CD4-positive, alpha-beta T cell treated with Interleukin-6 at 100 ng/mL for 8 hours (primary cell): ENCODE results near the gene LENG9.
"Not testable (repeated sequence)": the region's sequence is repeated elsewhere in the genome, so short reads cannot be mapped to it uniquely, and the experiment has no call there.

Experiments used
- DNase-seq: peaks from one replicate; pipeline ENCODE4 v3.0.0-alpha.2; 2020; ENCODE audit warnings: mixed read lengths, low spot score

LENG9 gene

DNA sequence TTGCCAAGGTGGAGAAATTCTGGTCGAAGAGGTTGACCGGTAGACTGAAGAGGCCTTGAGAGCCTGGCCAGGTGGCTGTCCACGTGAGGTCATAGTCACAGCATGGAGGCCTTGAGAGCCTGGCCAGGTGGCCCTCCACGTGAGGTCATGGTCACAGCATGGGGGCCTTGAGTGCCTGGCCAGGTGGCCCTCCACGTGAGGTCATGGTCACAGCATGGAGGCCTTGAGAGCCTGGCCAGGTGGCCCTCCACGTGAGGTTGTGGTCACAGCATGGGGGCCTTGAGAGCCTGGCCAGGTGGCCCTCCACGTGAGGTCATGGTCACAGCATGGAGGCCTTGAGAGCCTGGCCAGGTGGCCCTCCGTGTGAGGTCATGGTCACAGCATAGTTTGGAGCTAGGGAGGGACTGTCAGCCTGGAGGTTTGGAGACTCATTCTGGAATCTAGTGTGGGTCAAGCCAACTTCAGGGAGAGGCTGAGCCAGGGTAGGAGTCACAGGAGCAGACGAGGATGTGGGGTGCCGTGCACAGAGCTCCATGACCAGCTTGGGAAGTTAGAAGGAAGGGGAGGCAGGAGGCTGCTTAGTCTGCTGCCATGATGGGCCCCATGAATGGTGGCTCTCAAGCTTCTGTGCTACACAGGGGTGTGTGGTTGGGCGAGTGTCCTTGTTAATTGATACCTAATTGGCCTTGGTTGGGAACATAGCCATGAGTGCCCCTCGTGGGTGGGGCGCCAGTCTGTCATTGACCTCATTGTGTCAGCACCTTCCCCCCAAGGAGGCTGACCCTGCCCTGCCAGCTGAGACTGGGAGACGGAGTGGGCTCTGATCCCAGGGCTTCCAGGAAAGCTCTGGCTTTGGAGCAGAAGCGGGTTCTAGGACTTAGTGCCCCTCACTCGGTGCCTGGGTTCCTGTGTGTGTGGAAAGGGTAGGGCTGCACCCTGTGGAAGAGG lies 4.0 kb downstream of the LENG9 start:
- no peak for DNase-seq

DNA sequence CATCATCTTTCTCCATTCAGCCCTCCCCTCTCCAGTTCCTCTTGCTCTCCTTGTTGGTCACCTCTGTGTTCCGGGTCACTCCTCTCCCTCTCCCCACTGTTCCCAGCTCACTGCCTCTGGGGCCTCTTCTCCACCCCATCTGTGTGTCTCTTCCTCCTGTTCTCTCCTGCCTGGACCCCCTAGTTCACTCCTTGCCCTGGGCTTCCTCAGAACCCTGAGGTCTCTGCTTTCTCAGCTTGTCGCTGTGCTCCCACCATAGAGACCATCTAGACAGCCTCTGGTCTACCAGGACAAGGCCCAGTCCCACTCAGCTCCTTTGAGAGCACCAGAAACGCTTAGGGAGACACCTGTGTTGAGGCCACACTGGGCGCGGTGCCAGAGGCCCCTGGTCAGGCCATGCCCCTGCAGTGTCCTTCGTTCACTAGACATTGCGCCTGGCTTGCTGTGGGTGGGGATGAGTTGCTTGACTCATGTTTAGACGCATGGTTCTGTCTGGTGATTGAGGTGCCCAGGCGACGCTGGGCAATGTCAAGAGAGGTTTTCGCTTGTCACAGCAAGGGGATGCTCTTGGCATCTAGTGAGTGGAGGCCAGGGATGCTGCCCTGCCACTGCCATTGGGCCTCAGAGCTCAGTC lies 4.8 kb downstream of the LENG9 start:
- no peak for DNase-seq

- DNase-seq: no peak
Measured at GRCh38 chr19:54457773-54458647, 5.6 kb downstream of the LENG9 start.

DNA sequence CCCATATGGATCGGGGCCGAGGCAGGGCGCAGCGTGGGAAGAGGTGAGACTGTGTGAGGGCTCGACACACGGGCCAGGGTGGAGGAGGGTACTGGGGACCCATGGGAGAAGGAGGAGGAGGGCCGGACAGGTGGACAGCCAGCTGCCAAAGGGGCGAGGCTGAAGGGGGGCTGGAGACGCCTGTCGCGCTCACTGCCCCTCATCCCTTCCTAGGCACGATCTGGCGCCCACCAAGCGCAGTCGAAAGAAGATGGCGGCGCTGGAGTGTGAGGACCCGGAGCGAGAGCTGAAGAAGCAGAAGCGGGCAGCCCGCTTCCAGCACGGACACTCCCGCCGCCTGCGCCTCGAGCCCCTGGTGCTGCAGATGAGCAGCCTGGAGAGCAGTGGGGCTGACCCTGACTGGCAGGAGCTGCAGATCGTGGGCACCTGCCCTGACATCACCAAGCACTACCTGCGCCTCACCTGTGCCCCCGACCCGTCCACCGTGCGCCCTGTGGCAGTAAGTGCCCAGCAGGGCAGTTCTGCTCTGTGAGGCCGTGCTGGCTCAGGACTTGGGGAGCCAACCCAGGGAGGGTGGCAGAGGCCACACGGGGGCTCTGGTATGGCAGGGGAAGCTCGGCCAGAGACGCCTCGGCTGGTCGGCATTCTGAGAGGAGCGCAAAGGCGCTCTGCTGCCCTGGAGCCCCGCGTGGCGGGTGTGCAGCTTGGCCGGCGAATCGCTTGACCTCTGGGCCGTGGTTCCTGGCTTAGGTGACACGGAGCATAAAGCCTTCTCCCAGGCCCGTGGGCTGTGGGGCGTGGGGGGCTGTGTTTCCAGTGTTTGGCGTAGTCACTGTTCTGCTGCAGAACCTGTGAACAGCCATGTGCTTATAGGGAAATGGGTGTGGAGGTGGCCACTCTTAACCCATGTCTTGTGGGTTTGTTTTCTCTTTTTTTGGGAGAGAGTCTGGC lies 6.9 kb downstream of the LENG9 start:
- no peak for DNase-seq

DNA sequence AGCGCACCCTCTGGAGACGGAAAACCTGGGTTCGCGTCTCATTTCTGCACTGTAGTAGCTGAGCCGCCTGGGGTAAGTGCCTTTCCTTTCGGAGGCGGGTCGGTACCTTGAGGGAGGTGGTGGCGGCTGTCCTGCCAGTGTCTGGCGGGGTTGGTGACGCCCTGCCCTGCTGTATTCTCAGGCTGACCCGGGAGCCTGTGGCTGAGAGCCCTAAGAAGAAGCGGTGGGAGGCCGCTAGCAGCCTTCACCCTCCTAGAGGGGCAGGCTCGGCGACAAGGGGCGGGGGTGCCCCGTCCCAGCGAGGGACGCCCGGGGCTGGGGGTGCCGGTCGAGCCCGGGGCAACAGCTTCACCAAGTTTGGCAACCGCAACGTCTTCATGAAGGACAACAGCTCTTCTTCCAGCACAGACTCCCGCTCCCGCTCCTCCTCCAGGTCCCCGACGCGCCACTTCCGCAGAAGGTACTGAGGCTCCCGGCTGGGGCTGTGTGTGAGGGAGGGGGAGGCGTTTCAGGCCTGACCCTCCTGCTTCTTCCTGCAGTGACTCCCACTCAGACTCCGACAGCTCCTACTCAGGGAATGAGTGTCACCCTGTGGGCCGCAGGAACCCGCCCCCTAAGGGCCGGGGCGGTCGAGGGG lies 7.7 kb downstream of the LENG9 start:
- DNase-seq: no peak

- DNase-seq: no peak
Measured at GRCh38 chr19:54454781-54455675, 8.6 kb downstream of the LENG9 start.

DNA sequence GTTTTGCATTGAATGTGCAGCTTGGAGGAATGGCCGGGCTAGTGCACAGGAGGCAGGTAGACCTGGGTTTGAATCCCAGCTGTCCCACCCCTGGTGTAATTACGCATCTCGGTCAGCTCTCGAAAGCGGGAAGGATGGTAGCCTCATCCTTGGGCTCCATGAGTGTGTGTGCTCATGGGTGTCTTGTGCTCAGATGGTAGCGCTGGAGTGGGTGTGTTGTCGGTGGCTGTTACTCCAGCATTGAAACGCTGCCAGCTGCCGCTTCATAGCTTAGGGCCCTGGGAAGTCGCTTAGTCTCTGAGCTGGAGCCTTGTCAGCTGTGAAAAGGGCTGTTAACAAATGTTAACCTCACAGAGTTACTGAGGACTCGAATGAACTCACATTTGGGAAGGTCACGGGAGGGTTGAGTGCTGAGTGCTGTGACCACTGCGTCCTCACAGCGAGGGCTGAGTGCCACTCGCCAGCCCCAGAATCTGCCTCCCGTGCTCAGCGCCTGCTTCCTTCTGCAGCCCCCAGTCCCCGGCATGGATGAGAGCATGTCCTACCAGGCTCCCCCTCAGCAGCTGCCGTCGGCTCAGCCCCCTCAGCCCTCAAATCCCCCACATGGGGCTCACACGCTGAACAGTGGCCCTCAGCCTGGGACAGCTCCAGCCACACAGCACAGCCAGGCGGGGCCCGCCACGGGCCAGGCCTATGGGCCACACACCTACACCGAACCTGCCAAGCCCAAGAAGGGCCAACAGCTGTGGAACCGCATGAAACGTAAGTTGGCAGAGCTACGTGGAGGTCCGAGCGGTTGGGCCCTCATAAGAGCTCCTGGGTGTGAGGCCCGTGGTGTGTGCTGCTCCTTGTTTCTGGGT lies 9.4 kb downstream of the LENG9 start:
- no peak for DNase-seq

GRCh38 chr19:54452626-54453025 lies 11.0 kb downstream of the LENG9 start:
- no peak for DNase-seq

GRCh38 chr19:54451997-54452396 lies 11.6 kb downstream of the LENG9 start:
- DNase-seq: no peak

GRCh38 chr19:54451331-54451871 lies 12.2 kb downstream of the LENG9 start:
- no peak for DNase-seq

- no peak for DNase-seq
Measured at GRCh38 chr19:54449701-54450069, 13.9 kb downstream of the LENG9 start.

GRCh38 chr19:54448774-54449700 lies 14.5 kb downstream of the LENG9 start, which contains the start of gene LENG8:
Gene LENG8, plus strand, starts transcription at chr19:54449199. Its CDS starts 2,146 bp downstream, at chr19:54451345.
- peak; percentile 97 for DNase-seq

DNA sequence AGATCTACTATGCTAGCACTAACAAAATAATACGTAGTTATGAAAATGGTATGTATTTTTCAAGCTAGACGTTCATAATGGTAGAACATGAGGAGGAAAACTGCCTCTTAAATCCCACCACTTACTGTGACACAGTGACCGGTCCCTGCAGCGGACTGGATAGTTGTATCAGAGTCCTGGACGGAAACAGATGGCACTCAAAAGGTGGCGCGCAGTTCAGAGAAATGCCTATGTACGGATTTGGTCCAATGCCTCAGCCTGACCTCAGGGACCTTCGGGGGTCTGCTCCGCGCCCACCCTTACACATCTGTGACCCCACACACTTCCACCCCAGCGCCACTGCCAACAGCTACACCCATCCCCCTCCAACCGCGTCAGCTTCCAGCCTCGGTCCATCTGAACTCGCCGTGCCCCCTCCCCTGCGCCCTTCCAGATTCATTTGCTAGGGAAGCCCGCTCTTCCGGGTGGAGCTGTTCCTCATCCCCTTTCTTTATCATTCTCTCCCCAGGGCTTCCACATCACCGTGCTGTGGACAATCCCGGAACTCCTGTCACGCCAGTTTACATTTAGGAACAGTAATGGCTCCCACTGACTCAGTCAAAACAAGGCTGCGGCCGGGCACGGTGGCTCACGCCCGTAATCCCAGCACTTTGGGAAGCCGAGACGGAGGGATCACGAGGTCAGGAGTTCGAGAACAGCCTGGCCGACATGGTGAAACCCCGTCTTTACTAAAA lies 15.4 kb downstream of the LENG9 start:
- DNase-seq: no peak

- not testable (repeated sequence) for DNase-seq
Measured at GRCh38 chr19:54446349-54446748, 17.2 kb downstream of the LENG9 start.

DNA sequence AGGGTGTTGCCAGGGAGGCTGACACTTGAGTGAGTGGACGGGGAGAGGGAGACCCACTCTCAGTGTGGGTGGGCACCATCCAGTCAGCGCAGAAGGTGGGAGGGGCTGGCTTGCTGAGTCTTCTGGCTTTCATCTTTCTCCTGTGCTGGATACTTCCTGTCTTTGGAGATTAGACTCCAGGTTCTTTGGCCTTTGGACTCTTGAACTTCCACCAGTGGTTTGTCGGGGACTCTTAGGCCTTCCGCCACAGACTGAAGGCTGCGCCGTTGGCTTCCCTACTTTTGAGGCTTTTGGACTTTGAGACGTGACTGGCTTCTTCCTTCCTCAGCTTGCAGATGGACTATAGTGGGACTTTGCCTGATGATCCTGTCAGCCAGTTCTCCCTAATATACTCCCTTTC lies 18.8 kb downstream of the LENG9 start:
- DNase-seq: no peak

DNA sequence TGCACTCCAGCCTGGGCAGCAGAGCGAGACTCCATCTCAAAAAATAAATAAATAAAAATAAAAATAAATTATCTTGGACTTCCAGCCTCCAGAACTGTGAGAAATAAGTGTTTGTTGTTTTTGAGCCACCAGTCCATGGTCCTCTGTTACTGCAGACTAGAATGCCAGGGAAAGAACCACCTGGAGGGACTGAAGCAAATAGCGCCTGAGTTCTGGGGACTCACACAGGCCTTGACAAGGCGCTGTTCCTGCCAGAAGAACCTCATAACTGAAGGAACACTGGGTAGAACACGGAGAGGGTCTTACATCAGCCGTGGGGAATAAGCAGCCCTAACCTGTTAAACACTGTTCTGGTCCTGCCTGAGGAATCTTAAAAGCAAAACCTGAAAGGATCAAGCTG lies 22.9 kb downstream of the LENG9 start:
- no peak for DNase-seq
